HepG2 (cell line): ENCODE results near the gene SLC7A8. TPM values are rescaled to one million over a fixed set of nuclear protein-coding genes. Genes with fewer than 3 reads are reported as not detected.
A peak's percentile ranks its signal among the peaks of the same experiment; 100 is the strongest.

Experiments
- ARNT2 ChIP-seq: sonication (generic); formaldehyde crosslinking; IDR thresholded peaks from 2 replicates; pipeline ENCODE4 v1.8.0; 2022; ENCODE audit warnings: mild to moderate bottlenecking, low read depth, missing genetic modification reagents, moderate library complexity
- CEBPZ ChIP-seq: IDR thresholded peaks from 2 replicates; pipeline ENCODE4 v1.6.1; 2012; ENCODE audit warnings: low read length, improper control_type of control experiment
- ETS1 ChIP-seq: sonication (generic); formaldehyde crosslinking; IDR thresholded peaks from 2 replicates; pipeline ENCODE4 v1.4.0; 2020; ENCODE audit warnings: missing genetic modification reagents
- JUNB ChIP-seq: sonication (generic); formaldehyde crosslinking; IDR thresholded peaks from 2 replicates; pipeline ENCODE4 v1.8.0; 2022; ENCODE audit warnings: missing genetic modification reagents, mild to moderate bottlenecking, borderline replicate concordance
- LBX2 ChIP-seq: sonication (generic); formaldehyde crosslinking; IDR thresholded peaks from 2 replicates; pipeline ENCODE4 v1.5.0; 2020; ENCODE audit warnings: missing genetic modification reagents, mild to moderate bottlenecking, borderline replicate concordance
- MAZ ChIP-seq, 2 experiments: sonication (generic) in 1 of 2; formaldehyde crosslinking in 1 of 2; IDR thresholded peaks; 2 replicates each; pipeline versions ENCODE4 v1.5.0 to v1.6.1; 2012 to 2020; ENCODE audit warnings: low read depth in 2 of 2, mild to moderate bottlenecking in 2 of 2, borderline replicate concordance in 1 of 2, improper control_type of control experiment in 1 of 2, low read length in 1 of 2, missing genetic modification reagents in 1 of 2, moderate library complexity in 1 of 2
- RFX3 ChIP-seq: IDR thresholded peaks from 2 replicates; pipeline ENCODE4 v1.6.1; 2016; ENCODE audit warnings: missing biosample characterization, missing genetic modification reagents
- SRY ChIP-seq: sonication (generic); formaldehyde crosslinking; IDR thresholded peaks from 2 replicates; pipeline ENCODE4 v1.8.0; 2022; ENCODE audit warnings: mild to moderate bottlenecking, missing genetic modification reagents
- TARDBP ChIP-seq: sonication (generic); formaldehyde crosslinking; IDR thresholded peaks from 2 replicates; pipeline ENCODE4 v1.8.0; 2022; ENCODE audit warnings: mild to moderate bottlenecking, missing genetic modification reagents
- TEAD3 ChIP-seq: optimal IDR thresholded peaks from 2 replicates; pipeline ENCODE3; 2016; ENCODE audit warnings: borderline replicate concordance
- ZBTB25 ChIP-seq: IDR thresholded peaks from 2 replicates; pipeline ENCODE4 v1.6.1; 2018; ENCODE audit warnings: missing genetic modification reagents
- ZBTB8A ChIP-seq: sonication (generic); formaldehyde crosslinking; IDR thresholded peaks from 2 replicates; pipeline ENCODE4 v1.4.0; 2020; ENCODE audit warnings: mild to moderate bottlenecking, low read depth, missing genetic modification reagents, borderline replicate concordance
- ZNF274 ChIP-seq: sonication (generic); formaldehyde crosslinking; IDR thresholded peaks from 2 replicates; pipeline ENCODE4 v1.5.1; 2020; ENCODE audit warnings: mild to moderate bottlenecking, missing genetic modification reagents
- ZNF317 ChIP-seq: sonication (generic); formaldehyde crosslinking; IDR thresholded peaks from 2 replicates; pipeline ENCODE4 v1.5.0; 2020; ENCODE audit warnings: mild to moderate bottlenecking, missing genetic modification reagents
- ZNF513 ChIP-seq: sonication (generic); formaldehyde crosslinking; conservative IDR thresholded peaks from 2 replicates; pipeline ENCODE4 v1.5.0; 2020; ENCODE audit warnings: missing genetic modification reagents
- ZNF614 ChIP-seq: IDR thresholded peaks from 2 replicates; pipeline ENCODE4 v1.6.1; 2018; ENCODE audit warnings: missing biosample characterization, missing genetic modification reagents, inconsistent platforms, borderline replicate concordance
- ZNF740 ChIP-seq: sonication (generic); formaldehyde crosslinking; IDR thresholded peaks from 2 replicates; pipeline ENCODE4 v1.4.0; 2020; ENCODE audit warnings: missing genetic modification reagents
- polyA plus RNA-seq, 8 experiments: library from polyadenylated mRNA; depleted of rRNA in 3 of 8; stranded (reverse) in 7 of 8; unstranded in 1 of 8; fragments of >200 nt; fragmentation: Illumina TruSeq in 4 of 8; extraction: Trizol in 4 of 8; gene quantifications; 2 replicates each; pipeline versions ENCODE4 v1.2.1 to v1.2.3, GENCODE V29; 2011 to 2016; ENCODE audit warnings: low read depth in 4 of 8, missing spikeins in 1 of 8, mixed read lengths in 1 of 8; ENCODE audit not compliant: insufficient read depth in 1 of 8
- total RNA-seq, 5 experiments: library from RNA; depleted of rRNA; stranded (reverse); fragments of >200 nt; fragmentation: Illumina TruSeq; extraction: Trizol; gene quantifications; 2 replicates each; pipeline ENCODE4 v1.2.3, GENCODE V29; 2016; ENCODE audit warnings: low read depth in 1 of 5

SLC7A8 gene
- total and polyA plus RNA-seq, 2 of the 13 experiments (the other 11 are each of a cell fraction or from before 2014, with no cell fraction given), result 0.25 TPM; not detected in 1

GRCh38 chr14:23120541-23121251 is 62.8 kb downstream of the SLC7A8 start (continued):
- no peak for TF ChIP-seq ZNF513
- TF ChIP-seq ARNT2 (CRISPR knock-in tag), result peak; percentile 83
- 0 out of 2 replicates have a peak, but pooled peaks have one; percentile 41 for TF ChIP-seq RFX3 (CRISPR knock-in tag)
- peak; percentile 79; the same call in 1 of the 2 replicates for TF ChIP-seq ZBTB25 (CRISPR knock-in tag)
- TF ChIP-seq ETS1 (CRISPR knock-in tag), result no peak
- TF ChIP-seq JUNB (CRISPR knock-in tag), result no peak
- no peak for TF ChIP-seq ZNF274 (CRISPR knock-in tag)
- TF ChIP-seq ZNF740 (CRISPR knock-in tag), result peak; percentile 46; the same call in 1 of the 2 replicates
- TF ChIP-seq ZBTB8A (CRISPR knock-in tag), result no peak; the same call in 1 of the 2 replicates
- TF ChIP-seq TARDBP, result peak; percentile 78
- TF ChIP-seq ZNF614 (CRISPR knock-in tag), result peak; percentile 96; the same call in 1 of the 2 replicates
- peak; percentile 83 for TF ChIP-seq LBX2 (CRISPR knock-in tag)
- TF ChIP-seq SRY (CRISPR knock-in tag), result peak; percentile 60; the same call in 1 of the 2 replicates
- TF ChIP-seq TEAD3 (CRISPR knock-in tag), result peak; percentile 91
- TF ChIP-seq MAZ (IDR thresholded peaks at IDR 0.05; ENCODE audit: borderline replicate concordance, low read depth, low read length), result peak; percentile 66; the same call in 1 of the 2 replicates
- 0 out of 2 replicates have a peak, but pooled peaks have one; percentile 40 for TF ChIP-seq MAZ (CRISPR knock-in tag; IDR thresholded peaks at IDR 0.05; ENCODE audit: low read depth)
- 0 out of 2 replicates have a peak, but pooled peaks have one; percentile 22 for TF ChIP-seq ZNF317 (CRISPR knock-in tag)
- TF ChIP-seq CEBPZ, result no peak
